Endothelial cell of umbilical vein (primary cell): ENCODE measurements around the gene ITGA1. TPM values are rescaled to one million over a fixed set of nuclear protein-coding genes. Genes with fewer than 3 reads are reported as not detected.

Source experiments
- BruUV-seq: library from RNA; stranded (reverse); fragments of 400-500 nt; replicated peaks from 2 replicates; lab custom pipeline; 2021; lab: Mats Ljungman, UMichigan
- CTCF ChIA-PET: fragments of 300-600, 350-600 bp; sonication (Branson Sonifier 250); formaldehyde crosslinking; loops from one replicate; lab custom pipeline; 2021; ENCODE audit warnings: antibody characterized with exemption, inconsistent platforms; lab: Charles Lee
- POLR2A ChIA-PET: fragments of 300-600, 350-600 bp; sonication (Branson Sonifier 250); formaldehyde crosslinking; loops from one replicate; lab custom pipeline; 2021; ENCODE audit warnings: antibody characterized with exemption, inconsistent platforms; lab: Charles Lee
- DNase-seq: peaks from one replicate; pipeline ENCODE4 v3.0.0-alpha.2; 2011; ENCODE audit warnings: low read depth, low spot score
- FAIRE-seq: peaks from 2 replicates; lab custom pipeline; 2011; peaks lifted over from hg19 to GRCh38; lab: Jason Lieb, UNC
- H2AFZ ChIP-seq: 2 replicates; pipeline ENCODE4 v1.6.0; 2012; ENCODE audit warnings: low read depth, low read length, control low read depth, inconsistent platforms
- H3K27ac ChIP-seq: 2 replicates; pipeline ENCODE4 v1.5.1; 2011; ENCODE audit warnings: low read depth, mild to moderate bottlenecking, control low read depth, low read length, moderate library complexity; ENCODE audit not compliant: insufficient read depth
- H3K27me3 ChIP-seq, 2 experiments: 2 replicates each; pipeline versions ENCODE4 v1.6.0 to v1.6.1; 2011; ENCODE audit warnings: low read length in 2 of 2, mixed read lengths in 1 of 2; ENCODE audit not compliant: control insufficient read depth in 2 of 2, insufficient read depth in 2 of 2
- H3K36me3 ChIP-seq, 2 experiments: 2 replicates in 1 of 2; 3 replicates in 1 of 2; pipeline ENCODE4 v1.5.1; 2011; ENCODE audit warnings: low read length in 2 of 2, mild to moderate bottlenecking in 1 of 2, moderate library complexity in 1 of 2; ENCODE audit not compliant: control insufficient read depth in 2 of 2, insufficient read depth in 2 of 2; ENCODE audit errors: extremely low read depth in 1 of 2
- H3K4me1 ChIP-seq: 3 replicates; pipeline ENCODE4 v1.5.1; 2011; ENCODE audit warnings: mild to moderate bottlenecking, low read length; ENCODE audit not compliant: control insufficient read depth, insufficient read depth; ENCODE audit errors: extremely low read depth
- H3K4me2 ChIP-seq: 2 replicates; pipeline ENCODE4 v1.6.1; 2011; ENCODE audit warnings: low read length, control low read depth, mixed read lengths; ENCODE audit not compliant: insufficient read depth
- H3K4me3 ChIP-seq, 3 experiments: fragments of 200-600 bp in 1 of 3; sonication (generic), shearing (Covaris generic) in 1 of 3; replicated peaks in 1 of 3; 2 replicates each; pipeline ENCODE4 v1.5.1; 2011 to 2016; ENCODE audit warnings: control low read depth in 3 of 3, low read length in 3 of 3, mild to moderate bottlenecking in 2 of 3, inconsistent platforms in 1 of 3, low read depth in 1 of 3, moderate library complexity in 1 of 3; ENCODE audit not compliant: insufficient read depth in 1 of 3
- H3K79me2 ChIP-seq: 2 replicates; pipeline ENCODE4 v1.6.0; 2012; ENCODE audit warnings: low read length, inconsistent platforms; ENCODE audit not compliant: control insufficient read depth, insufficient read depth
- H3K9ac ChIP-seq: replicated peaks from 2 replicates; pipeline ENCODE3; 2011; ENCODE audit warnings: low read length, control low read depth; ENCODE audit not compliant: insufficient read depth; ENCODE audit errors: extremely low read depth
- H3K9me1 ChIP-seq: replicated peaks from 3 replicates; pipeline ENCODE4 v1.6.0; 2011; ENCODE audit warnings: mild to moderate bottlenecking, low read length; ENCODE audit not compliant: control insufficient read depth, insufficient read depth; ENCODE audit errors: extremely low read depth
- H3K9me3 ChIP-seq: replicated peaks from 2 replicates; pipeline ENCODE4 v1.5.1; 2012; ENCODE audit warnings: low read length, inconsistent platforms; ENCODE audit not compliant: control insufficient read depth, insufficient read depth
- H4K20me1 ChIP-seq: replicated peaks from 2 replicates; pipeline ENCODE3; 2011; ENCODE audit warnings: mild to moderate bottlenecking, low read length; ENCODE audit not compliant: control insufficient read depth, insufficient read depth; ENCODE audit errors: extremely low read depth
- CTCF ChIP-seq, 2 donors: IDR thresholded peaks; 1 replicate in 1 of 2; 2 replicates in 1 of 2; pipeline ENCODE4 v1.5.1; 2011; ENCODE audit warnings: low read length in 2 of 2, mild to moderate bottlenecking in 2 of 2, moderate library complexity in 2 of 2, control low read depth in 1 of 2, inconsistent platforms in 1 of 2, low read depth in 1 of 2; ENCODE audit not compliant: insufficient read depth in 1 of 2; ENCODE audit errors: extremely low read depth in 1 of 2
- EZH2 ChIP-seq: IDR thresholded peaks from 2 replicates; pipeline ENCODE4 v1.6.1; 2012; ENCODE audit warnings: borderline replicate concordance, low read depth, mild to moderate bottlenecking, moderate library complexity, low read length, inconsistent platforms; ENCODE audit not compliant: severe bottlenecking
- FOS ChIP-seq: IDR thresholded peaks from 2 replicates; pipeline ENCODE4 v1.6.1; 2011; ENCODE audit warnings: mild to moderate bottlenecking, low read length, moderate library complexity, borderline replicate concordance; ENCODE audit not compliant: insufficient read depth
- GATA2 ChIP-seq: IDR thresholded peaks from 2 replicates; pipeline ENCODE4 v1.7.0; 2011; ENCODE audit warnings: low read depth, mild to moderate bottlenecking, moderate library complexity, mixed read lengths, low read length; ENCODE audit not compliant: insufficient read length, insufficient read depth
- JUN ChIP-seq: IDR thresholded peaks from 2 replicates; pipeline ENCODE4 v1.6.1; 2011; ENCODE audit warnings: borderline replicate concordance, low read depth; ENCODE audit not compliant: insufficient read length, insufficient read depth
- MAX ChIP-seq: IDR thresholded peaks from 2 replicates; pipeline ENCODE4 v1.6.1; 2011; ENCODE audit not compliant: insufficient read depth, insufficient read length
- MYC ChIP-seq: IDR thresholded peaks from one replicate; pipeline ENCODE4 v1.6.1; 2011; ENCODE audit warnings: mild to moderate bottlenecking, low read depth, low read length
- POLR2A ChIP-seq: IDR thresholded peaks from 2 replicates; pipeline ENCODE4 v1.6.1; 2012; ENCODE audit warnings: low read depth, mild to moderate bottlenecking, control low read depth, low read length
- POLR2AphosphoS5 ChIP-seq: IDR thresholded peaks from 2 replicates; pipeline ENCODE4 v1.6.1; 2012; ENCODE audit warnings: low read depth, mild to moderate bottlenecking, control low read depth, low read length, moderate library complexity; ENCODE audit not compliant: insufficient read depth
- dilution Hi-C: fragments of 300-500 bp; cut with MboI; formaldehyde crosslinking; loops from one replicate; pipeline ENCODE4 v1.15.0; 2019; ENCODE audit warnings: low sequenced_read_pairs; ENCODE audit not compliant: extremely low pct_ligation_motif_present
- intact Hi-C: fragments of 100-400 bp; cut with micrococcal nuclease; formaldehyde crosslinking; loops from one replicate; pipeline ENCODE4 v1.10.0; 2022
- polyA plus RNA-seq, 4 experiments: library from polyadenylated mRNA; depleted of rRNA in 3 of 4; stranded (reverse) in 3 of 4; unstranded in 1 of 4; fragments of >200 nt; gene quantifications; 2 replicates each; pipeline versions ENCODE4 v1.2.1 to v1.2.3, GENCODE V29; 2011 to 2012; ENCODE audit warnings: missing spikeins in 1 of 4
- total RNA-seq: library from RNA; stranded (reverse); gene quantifications from 2 replicates; pipeline ENCODE4 v1.2.3, GENCODE V29; 2021

ITGA1 gene
- total and polyA plus RNA-seq, 2 donors (not counting 3 experiments of a cell fraction or from before 2014, with no cell fraction given) = 0.65 to 1.9 TPM

GRCh38 chr5:52948418-52949076, 160.8 kb downstream of the ITGA1 start:
- peak overlapping the region; percentile 52 for H3K27ac ChIP-seq
- peaks cover 33% of the 10 kb centered on the region for H3K4me1 ChIP-seq
- POLR2A ChIA-PET = interaction anchor here (0.6 to 1.0 kb wide), 2 partner anchors 143 to 161 kb away, joined by 3 read pairs; partner anchors contain the start of gene MOCS2
- no peaks in the 10 kb centered on the region for H3K27me3 ChIP-seq
- peak overlapping the region; percentile 22 for H3K9ac ChIP-seq
- H3K9me3 ChIP-seq = no peaks in the 10 kb centered on the region
- H3K9me1 ChIP-seq = no peaks in the 10 kb centered on the region
- FAIRE-seq (peak; percentile 73), DNase-seq (peak; percentile 95)
- peak overlapping the region; percentile 51 for H3K4me2 ChIP-seq
- H3K4me3 ChIP-seq = no peak overlapping the region
- intact Hi-C loops = loop anchor here (1.0 kb wide), 6 partner anchors 26 to 148 kb away; partner anchors contain the start of gene ITGA2
- H4K20me1 ChIP-seq = no peaks in the 10 kb centered on the region
- dilution Hi-C loops = no loop called here
- H3K79me2 ChIP-seq = no peaks in the 10 kb centered on the region
- CTCF ChIA-PET = interaction anchor here (0.6 to 3.8 kb wide), 50 partner anchors 8 to 201 kb away, joined by 3 to 148 read pairs (median 6); partner anchors contain the start of genes ITGA1, ITGA2, MOCS2 and PELO
- TSS peak; percentile 68 for BruUV-seq
- peak overlapping the region; percentile 71 for H2AFZ ChIP-seq
- no peak for TF ChIP-seq POLR2A
- TF ChIP-seq JUN = peak; percentile 82
- TF ChIP-seq CTCF (IDR thresholded peaks at IDR 0.05; ENCODE audit: extremely low read depth in 1 of 2, insufficient read depth in 1 of 2, low read depth in 1 of 2, low read length in 2 of 2) = peak; percentile 58 to 64
- peak; percentile 78 for TF ChIP-seq FOS
- no peak for TF ChIP-seq MYC
- no peak for TF ChIP-seq EZH2
- TF ChIP-seq POLR2AphosphoS5 = no peak
- no peak for TF ChIP-seq GATA2
- no peak for TF ChIP-seq MAX
- no peaks in the 10 kb centered on the region for H3K36me3 ChIP-seq
